GM21619 (cell line): ENCODE measurements around the gene PIGM.
"Not testable (repeated sequence)": the region's sequence is repeated elsewhere in the genome, so short reads cannot be mapped to it uniquely, and the experiment has no call there.

Experiments
- ATAC-seq: cut with Tn5 transposase; IDR thresholded peaks from one replicate; pipeline ENCODE4 v1.9.1; 2021; ENCODE audit not compliant: unreplicated experiment

Gene PIGM

DNA sequence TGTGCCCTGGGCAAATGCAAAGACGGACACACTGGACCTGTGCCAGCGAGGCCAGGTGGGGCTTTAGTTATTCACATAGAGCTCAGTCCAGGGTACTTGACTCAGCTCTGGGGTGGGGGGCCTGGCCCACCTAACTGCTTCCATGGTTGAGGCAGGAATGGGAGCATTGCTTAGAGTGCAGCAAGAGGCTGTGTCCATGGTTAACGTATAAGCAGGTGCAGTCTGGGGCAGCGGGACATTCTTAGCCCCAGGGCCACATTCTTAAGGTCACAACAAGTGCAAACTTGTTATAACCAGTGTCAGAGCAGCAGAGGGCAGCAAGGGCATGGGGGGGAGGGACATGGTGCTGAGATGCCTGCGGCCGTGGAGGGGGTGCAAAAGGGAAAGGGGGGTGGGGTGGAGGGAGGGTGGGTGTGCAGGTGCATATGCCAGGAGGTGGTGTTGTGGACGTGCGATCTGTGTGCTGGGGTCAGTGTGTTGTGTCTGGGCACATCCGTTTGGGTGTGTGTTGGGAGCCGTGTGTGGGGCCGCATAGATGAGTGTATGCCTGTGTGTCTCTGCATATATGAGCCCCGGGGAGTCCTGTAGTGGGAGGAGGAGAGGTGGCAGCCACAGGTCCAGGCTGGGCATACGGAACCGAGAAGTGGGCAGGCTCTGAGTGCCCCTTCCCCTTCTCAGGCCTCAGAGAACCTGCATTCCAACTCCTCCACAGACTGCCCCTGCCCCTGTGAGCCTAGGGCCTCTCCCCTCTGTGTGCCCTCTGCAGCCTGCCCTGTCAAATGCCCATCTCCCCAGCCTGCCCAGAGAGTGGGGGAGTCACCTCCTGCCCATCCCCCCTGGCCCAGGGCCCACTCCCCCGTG lies 29.8 kb upstream of the PIGM start:
- no peak for ATAC-seq

DNA sequence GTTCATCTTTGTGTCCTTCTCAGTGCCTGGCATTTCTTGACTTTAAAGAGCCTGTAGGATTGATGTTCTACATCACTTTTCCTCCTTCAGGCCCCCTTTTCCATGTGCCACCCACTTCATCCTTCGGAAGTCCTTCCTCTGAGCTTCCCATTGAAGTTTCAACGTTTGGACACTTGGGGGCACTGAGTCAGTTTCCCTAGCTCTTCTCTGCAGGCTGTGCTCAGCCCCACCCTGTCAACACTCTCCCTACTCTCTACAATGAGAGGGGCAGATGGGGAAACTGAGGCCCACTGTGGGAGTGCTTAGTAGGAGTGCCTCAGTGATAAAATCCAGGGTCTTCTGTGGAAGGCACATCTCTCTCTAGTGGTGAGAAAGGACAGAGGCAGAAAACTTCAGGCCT lies 26.3 kb upstream of the PIGM start:
- no peak for ATAC-seq

DNA sequence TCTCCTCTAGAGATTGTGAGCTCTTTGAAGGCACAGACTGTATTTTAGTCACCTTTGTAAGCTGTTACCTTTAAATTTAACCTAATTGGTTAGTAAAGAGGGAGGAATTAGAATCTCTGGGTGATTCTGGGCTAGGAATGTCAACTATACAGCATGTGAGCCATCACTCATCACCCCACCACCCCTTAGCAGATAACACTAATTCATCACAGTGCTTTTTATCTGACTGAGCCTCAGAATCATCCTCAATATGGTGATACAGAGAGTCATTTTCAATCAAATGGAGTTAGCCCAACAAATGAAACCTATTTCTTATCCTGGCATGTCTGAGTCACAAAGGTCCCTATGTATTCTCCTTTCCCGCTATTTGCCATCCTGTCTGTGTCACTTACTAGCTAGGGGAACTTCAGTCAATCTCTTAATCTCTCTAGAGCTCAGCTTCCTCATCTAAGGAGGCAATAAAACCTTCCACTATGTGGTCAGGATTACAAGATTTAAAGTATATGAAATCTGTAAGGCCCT lies 24.9 kb upstream of the PIGM start:
- no peak for ATAC-seq

DNA sequence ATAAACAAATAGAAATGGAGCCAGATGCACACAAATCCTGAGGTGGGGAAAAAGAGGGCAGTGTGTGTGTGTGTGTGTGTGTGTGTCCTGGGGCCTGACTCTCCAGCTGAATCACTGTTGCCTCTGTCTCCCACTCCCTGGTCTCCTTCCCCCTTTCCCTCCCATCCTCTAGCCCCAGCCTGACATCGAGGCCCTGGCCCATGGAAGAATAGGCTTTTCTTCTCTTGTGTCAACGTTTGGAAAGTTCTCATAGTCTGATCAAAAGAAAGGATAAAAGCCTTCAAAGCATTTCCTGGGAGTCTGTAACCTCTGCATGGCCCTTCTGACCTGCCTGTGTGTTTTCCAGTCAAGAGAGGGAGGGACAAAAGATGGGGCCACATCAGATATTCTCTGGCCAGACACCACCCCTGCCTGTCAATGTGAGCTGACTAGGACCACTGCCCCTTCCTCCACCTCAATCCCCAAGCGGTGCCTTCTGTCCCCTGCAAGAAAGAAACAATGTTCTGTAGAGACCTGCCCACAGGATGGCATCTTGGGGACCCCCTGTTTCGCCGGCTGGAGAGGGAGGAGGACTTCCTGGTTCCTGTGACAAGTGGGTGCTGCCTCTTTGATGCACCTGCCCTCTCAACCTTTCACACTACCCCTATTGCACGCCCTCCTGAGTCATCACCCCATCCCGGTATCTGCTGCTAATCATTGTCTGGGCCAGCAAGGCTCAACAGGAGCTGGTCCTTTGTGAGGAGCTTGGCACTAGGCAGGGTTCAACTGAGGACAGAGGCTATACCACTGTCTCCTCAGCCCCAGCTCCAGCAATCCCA lies 22.0 kb upstream of the PIGM start:
- no peak for ATAC-seq

DNA sequence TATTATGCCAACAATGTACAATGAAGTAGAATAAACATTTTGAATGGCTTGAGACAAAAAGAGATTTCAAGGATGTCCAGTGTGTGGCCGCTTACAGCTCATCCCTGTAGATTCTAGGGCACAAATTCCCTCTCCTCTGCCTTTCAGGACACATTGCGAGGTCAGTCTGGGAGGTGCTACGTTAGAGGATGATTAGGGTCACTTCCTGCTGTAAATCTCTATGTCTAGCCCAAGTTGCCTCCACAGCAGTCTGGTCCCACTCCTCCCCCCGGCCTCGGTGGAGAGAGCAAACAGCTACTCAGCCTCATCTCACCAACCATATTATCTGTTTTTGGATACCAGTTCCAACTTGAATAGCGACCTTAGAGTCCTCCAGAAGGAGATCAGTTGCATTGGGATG lies 21.1 kb upstream of the PIGM start:
- no peak for ATAC-seq

DNA sequence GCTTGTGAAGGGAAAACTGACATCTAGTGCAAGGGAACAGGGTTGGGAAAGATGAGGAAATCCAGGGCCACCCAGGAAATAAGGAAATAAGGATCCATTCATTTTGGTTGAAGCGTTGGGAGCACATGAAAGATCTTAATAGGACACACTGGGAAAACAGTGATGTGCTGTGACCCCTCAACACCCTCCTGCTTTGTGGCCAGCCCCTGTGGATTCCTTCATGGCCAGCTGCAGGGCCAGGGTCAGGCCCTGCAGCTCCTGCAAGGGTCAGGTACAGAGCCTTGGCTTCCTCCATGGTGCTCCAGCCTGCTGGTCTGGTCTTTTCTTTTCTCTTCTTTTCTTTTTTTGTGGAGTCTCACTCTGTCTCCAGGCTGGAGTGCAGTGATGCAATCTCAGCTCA lies 18.8 kb upstream of the PIGM start:
- no peak for ATAC-seq

DNA sequence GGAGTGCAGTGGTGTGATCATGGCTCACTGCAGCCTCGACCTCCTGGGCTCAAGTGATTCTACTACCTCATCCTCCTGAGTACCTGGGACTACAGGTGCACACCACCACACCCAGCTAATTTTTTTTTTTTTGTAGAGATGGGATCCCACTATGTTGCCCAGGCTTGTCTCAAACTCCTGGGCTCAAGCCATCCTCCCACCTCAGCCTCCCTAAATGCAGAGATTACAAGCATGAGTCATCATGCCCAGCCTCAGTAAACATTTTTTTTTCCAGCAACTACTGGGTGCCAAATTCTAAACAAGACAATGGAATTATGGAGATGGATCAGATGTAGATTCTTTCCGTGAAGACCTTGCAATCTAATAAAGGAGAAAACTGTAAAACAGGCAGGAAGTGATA lies 18.4 kb upstream of the PIGM start:
- ATAC-seq, result not testable (repeated sequence)

DNA sequence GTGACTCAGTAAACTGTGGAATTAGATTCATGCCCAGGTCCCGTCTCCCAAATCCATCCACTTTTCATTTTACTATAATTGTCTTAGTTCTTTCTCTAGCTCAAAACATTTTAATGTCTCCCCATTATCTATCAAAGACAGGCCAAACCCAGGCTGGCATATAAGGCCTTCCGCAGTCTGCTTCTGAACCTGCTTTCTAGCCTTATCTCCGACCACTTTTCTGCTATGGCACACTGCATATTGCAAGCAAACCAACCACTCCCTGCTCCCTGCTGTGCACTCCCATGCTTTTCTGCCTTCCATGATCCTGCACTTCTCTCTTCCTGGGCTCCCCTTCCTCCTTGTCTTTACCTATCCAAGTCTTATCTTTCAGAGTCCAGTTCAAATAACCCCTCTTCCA lies 17.3 kb upstream of the PIGM start:
- no peak for ATAC-seq

DNA sequence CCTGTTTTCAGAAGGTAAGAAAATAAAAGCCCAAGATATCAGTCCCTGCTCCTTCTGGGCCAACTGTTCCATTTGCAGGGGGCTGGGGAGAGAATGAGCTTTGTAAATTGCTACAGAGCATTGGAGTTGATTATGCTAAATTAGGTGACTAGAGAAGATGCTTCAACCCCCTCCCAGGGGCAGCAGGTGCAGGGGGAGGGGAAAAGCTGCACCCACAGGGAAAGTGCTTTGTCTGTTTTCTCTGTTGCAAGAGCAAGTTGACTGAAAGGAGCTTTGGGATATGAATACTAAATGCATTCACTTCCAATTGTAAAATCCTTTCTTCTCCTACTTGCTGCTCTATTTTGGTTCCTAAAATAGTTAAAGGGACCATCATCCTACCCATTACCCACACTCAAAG lies 16.5 kb upstream of the PIGM start:
- no peak for ATAC-seq

DNA sequence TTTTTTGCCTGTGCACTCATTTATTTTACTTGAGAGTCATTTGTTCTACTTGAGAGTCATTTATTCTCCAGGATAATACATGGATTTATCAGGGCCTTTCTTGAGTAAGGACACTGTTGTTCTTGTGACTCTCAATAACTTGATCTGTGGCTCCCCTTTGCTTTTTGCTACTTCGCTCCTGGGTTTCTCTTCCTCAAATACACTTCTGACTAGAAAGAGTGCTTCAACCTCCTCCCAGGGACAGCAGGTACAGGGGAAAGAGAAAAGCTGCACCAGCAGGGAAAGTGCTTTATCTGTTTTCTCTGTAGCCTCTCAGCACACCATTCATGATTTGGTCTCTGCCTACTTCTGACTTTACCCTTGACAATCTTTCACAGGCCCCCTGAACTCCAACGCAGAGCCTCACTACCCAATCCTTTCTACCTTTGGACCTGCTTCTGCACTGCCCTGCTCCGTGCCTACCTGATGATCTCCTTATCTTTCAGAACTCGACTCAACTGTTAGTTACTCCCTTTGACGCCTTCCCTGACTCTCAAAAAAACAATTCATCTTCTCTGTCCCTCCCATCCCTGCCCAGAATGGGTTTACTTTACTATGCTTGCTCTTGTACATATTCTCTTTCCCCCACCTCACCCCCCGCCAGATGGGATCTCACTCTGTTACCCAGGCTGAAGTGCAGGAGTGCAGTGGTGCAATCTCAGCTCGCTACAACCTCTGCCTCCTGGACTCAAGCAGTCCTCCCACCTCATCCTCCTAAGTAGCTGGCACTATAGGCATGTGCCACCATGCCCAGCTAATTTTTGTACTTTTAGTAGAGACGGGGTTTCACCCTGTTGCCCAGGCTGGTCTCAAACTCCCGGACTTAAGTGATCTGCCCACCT lies 15.6 kb upstream of the PIGM start:
- ATAC-seq, result peak; percentile 42

DNA sequence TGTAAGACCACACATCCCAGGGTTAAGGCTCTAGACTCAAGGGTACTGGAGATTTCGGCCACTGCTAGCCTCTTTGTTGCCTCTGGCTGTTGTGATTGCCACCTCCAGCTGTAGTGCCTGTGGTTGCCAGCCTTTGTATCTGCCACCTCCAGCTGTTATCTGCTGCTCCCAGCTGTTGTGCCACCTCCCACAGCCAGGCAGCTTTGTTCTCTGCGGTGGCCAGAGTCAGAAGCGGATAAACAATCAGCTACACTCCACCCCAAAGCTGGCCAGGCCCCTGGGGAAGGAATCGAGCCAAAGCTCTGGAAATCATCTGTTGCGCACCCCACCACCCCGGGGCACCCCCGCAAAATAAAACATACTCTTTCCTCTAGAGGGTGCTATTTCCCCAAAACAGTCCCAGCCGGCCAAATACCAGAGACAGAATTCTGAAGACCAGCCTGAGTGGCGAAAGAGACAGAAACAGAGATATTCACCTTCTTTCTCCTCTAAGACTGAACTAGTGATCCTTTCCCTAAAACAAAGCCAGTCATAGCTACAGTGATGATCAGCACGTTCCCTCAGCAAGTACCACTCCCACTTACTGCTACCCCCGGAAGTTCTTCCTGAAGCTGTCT lies 14.8 kb upstream of the PIGM start:
- ATAC-seq, result peak; percentile 74

DNA sequence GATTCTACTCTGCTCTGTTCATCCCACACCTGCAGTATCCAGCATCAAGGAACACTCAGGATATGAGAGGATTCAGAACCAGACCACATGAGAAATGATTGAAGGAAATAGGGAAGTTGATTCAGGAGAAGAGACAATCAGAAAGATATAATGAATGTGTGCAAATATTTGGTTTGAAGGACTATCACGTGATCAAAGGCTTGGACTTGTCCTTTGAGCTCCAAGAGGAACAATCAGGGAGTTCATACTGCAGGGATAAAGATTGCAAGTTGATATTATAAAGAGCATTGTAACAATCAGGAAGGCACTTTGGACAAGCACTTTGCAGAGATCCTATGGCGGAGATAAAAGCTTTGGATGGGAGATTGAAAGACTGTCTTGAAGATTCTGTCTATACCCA lies 13.9 kb upstream of the PIGM start:
- no peak for ATAC-seq

DNA sequence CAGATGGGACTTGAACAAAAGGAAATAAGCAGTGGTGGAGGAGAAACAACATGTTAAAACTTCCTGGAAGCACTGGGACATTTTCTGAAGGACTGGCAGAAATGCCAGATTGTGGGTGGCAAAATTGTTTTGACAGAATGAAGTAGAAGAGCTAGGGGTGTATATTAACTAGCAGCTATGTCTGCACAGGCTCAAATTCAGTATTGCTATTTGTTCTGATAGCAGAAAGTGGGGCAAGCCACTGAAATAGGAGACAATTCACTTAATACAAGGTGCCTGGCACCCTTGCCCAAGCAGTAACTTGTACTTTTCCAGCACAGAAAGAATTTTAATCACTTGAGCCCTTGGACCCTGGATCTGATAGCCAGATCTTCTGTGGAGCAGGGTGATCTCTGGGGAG lies 11.8 kb upstream of the PIGM start:
- no peak for ATAC-seq

DNA sequence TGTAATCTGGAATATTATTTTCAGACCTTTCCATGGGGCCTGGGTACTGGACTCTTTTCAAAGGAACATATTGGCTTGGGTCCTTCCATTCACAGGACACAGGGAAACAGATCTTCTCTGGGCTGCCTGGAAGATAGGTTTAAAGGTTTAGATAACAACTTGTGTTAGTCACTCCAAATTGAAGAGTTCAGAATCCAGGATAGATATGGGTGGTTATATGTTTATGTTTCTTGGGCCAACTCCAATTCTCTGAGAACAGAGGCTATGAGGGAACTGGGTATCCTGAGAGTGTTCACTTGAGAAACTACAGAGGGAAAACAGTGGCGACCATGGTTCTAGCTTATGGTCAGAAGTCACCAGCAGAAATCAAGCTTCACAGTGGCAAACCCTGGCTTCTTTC lies 8.7 kb upstream of the PIGM start:
- ATAC-seq, result no peak

DNA sequence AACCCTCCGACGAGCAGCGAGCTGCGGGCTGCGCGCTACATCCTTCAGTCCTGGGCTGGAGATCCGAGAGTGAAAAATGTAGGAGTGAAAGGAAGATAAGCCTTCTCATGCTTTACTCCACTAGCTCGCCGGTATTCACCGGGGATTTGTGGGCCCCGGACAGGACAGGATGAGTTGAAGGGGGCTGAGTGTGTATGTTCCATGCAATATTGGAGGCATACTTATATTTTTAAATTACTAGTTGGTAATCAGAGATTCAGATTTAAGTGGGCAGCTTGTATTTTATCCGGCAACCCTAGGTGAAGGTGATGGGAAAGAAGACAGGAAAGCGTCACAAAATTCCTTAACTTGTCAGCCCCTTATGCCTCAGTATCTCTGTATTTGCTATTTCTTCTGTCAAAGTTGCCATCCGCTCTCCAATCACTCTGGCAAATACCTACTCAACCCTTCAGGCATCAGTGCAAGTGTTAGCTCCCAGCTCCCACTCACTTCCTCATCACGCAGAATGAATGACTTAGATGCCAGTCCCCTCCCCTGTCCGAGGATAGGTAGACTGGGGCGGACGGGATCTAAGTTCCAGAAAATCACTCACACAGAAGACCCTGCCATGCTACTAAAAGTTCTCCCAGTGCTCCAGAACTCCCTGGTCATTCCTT lies 503 bp upstream of the PIGM start:
- ATAC-seq, result no peak

DNA sequence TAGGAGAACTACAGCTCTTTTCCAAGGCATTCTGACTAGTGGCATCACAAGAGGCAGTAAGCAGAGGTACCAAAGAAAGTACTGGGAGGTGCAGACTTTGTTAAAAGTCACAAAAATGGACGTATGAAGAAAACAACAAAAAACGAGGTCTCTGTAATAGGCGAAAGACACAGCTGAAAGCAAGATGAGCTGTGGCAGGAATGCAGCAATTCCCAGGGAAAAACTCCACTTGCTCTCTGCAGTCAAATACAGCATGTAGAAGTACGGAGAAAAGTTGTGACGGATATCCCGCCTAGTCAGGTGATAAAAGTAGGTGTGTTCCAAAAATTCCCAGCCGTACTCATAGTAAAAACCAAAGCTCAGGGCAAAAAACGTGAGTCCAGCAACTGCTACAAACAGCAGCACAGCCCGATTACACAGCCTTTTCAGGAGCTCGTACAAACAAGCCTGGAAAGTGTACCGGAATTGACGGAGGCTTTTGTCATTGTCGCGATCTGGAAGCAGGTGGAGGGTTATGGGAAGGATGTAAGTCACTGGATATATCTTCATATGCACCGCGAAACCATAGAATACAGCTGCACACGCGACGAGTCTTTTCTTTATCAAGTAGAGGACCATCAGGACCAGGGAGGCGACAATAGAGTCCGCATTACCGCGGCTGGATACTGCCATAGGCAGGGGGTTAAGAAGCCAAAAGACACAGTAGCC lies 979 bp downstream of the PIGM start:
- peak; percentile 13 for ATAC-seq

DNA sequence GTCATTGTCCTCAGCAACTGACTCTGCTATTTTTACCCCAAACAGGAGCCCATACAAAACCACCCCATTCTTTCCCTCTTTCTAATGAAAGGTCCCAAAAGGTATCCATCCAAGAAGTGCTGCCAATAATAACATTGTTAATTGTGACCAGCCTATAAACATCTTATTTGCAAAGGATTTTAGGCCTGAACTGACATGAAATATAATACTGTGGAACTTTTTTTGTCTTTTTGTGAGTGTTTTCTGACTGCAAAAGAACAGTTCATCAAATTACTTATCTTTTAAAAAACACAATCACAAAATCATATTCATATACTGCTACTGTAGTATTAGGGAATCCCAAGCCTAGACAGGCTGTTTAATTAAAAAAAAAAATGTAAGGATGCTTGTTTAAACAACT lies 3.4 kb downstream of the PIGM start:
- ATAC-seq, result no peak

DNA sequence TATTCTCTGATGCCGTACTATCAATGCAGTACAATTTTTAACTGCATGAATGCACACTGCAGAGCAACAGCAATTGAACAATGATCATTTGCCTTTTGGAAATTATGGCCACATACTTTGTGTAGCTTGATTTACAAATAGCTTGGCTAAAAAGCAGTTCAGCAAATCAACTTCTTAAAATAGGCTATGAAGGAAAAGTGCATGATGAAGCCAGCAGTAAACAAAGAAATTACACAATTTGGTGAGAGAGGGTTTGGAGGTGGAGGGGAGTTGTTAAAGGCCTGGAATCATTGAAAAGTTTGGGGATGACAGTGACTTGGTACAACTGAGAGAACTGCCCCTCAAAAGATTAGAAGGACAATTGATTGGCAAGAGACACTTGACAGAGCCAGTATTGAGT lies 6.5 kb downstream of the PIGM start:
- ATAC-seq, result no peak

DNA sequence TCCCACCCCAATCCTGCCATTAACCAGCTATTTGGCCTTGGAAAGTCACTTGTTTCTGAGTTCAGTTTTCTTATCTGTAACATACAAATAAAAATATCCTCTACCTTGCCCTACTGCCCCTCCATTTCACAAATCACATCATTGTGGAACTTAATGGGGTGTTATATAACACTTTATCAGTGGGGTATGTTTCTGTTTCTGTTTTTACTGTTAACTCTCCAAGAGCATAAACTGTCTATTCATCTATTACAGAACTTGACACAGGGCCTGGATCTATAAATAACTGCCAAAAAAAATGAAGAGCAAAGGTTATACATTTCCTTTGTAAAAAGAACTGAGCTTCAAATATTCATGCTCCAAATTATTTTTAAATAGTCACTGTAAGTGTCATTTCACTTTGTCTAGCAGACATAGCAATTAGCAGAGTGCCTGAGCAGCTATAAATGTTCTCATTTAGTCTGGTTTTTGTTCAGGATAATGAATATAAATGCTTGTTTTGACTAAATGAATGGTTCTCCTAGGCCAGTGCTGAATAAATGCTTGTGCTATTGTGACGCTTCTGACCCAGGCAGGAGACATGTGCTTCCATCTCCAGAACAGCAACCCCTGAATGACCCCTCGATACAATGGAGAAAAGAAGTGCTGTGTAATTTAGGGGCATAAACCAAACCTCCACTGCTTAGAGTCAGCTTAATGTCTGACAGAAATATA lies 7.4 kb downstream of the PIGM start:
- no peak for ATAC-seq
